B cell (primary cell): ENCODE measurements around the gene MED25. TPM values are rescaled to one million over a fixed set of nuclear protein-coding genes. Genes with fewer than 3 reads are reported as not detected.

Source experiments
- ATAC-seq: fragments of 200-7000 bp; cut with Tn5 transposase; one replicate; pipeline ENCODE4 v1.10.0; 2021; ENCODE audit warnings: low read depth, mild to moderate bottlenecking, moderate number of reproducible peaks, moderate library complexity
- CTCF ChIA-PET: fragments of 350-600 bp; sonication (Branson Sonifier 250); formaldehyde crosslinking; loops from one replicate; lab custom pipeline; 2021; ENCODE audit warnings: antibody characterized with exemption, inconsistent platforms; lab: Charles Lee
- POLR2A ChIA-PET: fragments of 350-600 bp; sonication (Branson Sonifier 250); formaldehyde crosslinking; loops from one replicate; lab custom pipeline; 2021; ENCODE audit warnings: antibody characterized with exemption; lab: Charles Lee
- DNase-seq: peaks from one replicate; pipeline ENCODE4 v3.0.0; 2013
- H2AFZ ChIP-seq: 2 replicates; pipeline ENCODE4 v1.6.1; 2012; ENCODE audit warnings: mild to moderate bottlenecking, low read depth, low read length; ENCODE audit not compliant: insufficient read depth, poor library complexity, severe bottlenecking
- H3K27ac ChIP-seq, 2 donors: 1 replicate in 1 of 2; 2 replicates in 1 of 2; pipeline ENCODE4 v1.5.1; 2012 to 2013; ENCODE audit warnings: low read length in 2 of 2, mild to moderate bottlenecking in 2 of 2, moderate library complexity in 1 of 2
- H3K27me3 ChIP-seq, 4 experiments: fragments of 200-600 bp in 1 of 4; sonication (generic) in 1 of 4; replicated peaks in 1 of 4; 1 replicate in 2 of 4; 2 replicates in 2 of 4; pipeline versions ENCODE4 v1.6.1 to v1.7.0; 2013 to 2016; ENCODE audit warnings: low read length in 3 of 4, mild to moderate bottlenecking in 2 of 4, mixed read lengths in 1 of 4, moderate library complexity in 1 of 4; ENCODE audit not compliant: insufficient read depth in 4 of 4, control insufficient read depth in 3 of 4; ENCODE audit errors: control extremely low read depth in 1 of 4
- H3K36me3 ChIP-seq, 2 experiments: replicated peaks in 1 of 2; 1 replicate in 1 of 2; 2 replicates in 1 of 2; pipeline versions ENCODE4 v1.6.1 to v1.7.1; 2013; ENCODE audit warnings: low read length in 1 of 2; ENCODE audit not compliant: insufficient read depth in 2 of 2, control insufficient read depth in 1 of 2; ENCODE audit errors: control extremely low read depth in 1 of 2, extremely low read depth in 1 of 2
- H3K4me1 ChIP-seq, 2 donors: fragments of 200-600 bp in 1 of 2; sonication (generic) in 1 of 2; 1 replicate in 1 of 2; 2 replicates in 1 of 2; pipeline versions ENCODE4 v1.5.1 to v1.6.1; 2013 to 2017; ENCODE audit warnings: low read length in 2 of 2; ENCODE audit not compliant: control insufficient read depth in 2 of 2, insufficient read depth in 2 of 2
- H3K4me2 ChIP-seq: replicated peaks from 2 replicates; pipeline ENCODE3; 2012; ENCODE audit warnings: mild to moderate bottlenecking, low read depth, low read length; ENCODE audit not compliant: poor library complexity, severe bottlenecking
- H3K4me3 ChIP-seq, 5 experiments: fragments of 200-600 bp in 1 of 5; sonication (generic) in 1 of 5; 1 replicate in 3 of 5; 2 replicates in 2 of 5; pipeline versions ENCODE4 v1.5.1 to v1.7.0; 2011 to 2016; ENCODE audit warnings: low read length in 4 of 5, mild to moderate bottlenecking in 4 of 5, low read depth in 2 of 5, control low read depth in 1 of 5, moderate library complexity in 1 of 5; ENCODE audit not compliant: insufficient read depth in 1 of 5; ENCODE audit errors: control extremely low read depth in 1 of 5, extremely low read depth in 1 of 5
- H3K79me2 ChIP-seq: fragments of 200-600 bp; sonication (generic); one replicate; pipeline ENCODE4 v1.6.0; 2016; ENCODE audit warnings: low read length; ENCODE audit not compliant: control insufficient read depth, insufficient read depth
- H3K9ac ChIP-seq: fragments of 200-600 bp; sonication (generic); 2 replicates; pipeline ENCODE4 v1.6.1; 2017; ENCODE audit warnings: mild to moderate bottlenecking, low read length, moderate library complexity
- H3K9me3 ChIP-seq, 3 donors: one replicate each; pipeline versions ENCODE4 v1.6.1 to v1.7.1; 2013; ENCODE audit warnings: low read length in 2 of 3; ENCODE audit not compliant: control insufficient read depth in 2 of 3, insufficient read depth in 1 of 3; ENCODE audit errors: control extremely low read depth in 1 of 3
- H4K20me1 ChIP-seq: 2 replicates; pipeline ENCODE4 v1.6.0; 2012; ENCODE audit warnings: mild to moderate bottlenecking, low read length; ENCODE audit not compliant: insufficient read depth, control insufficient read depth, poor library complexity, severe bottlenecking
- H3K27ac Mint-ChIP-seq: one replicate; pipeline ENCODE4 v1.8.0; 2021; ENCODE audit warnings: mixed read lengths
- H3K27me3 Mint-ChIP-seq: one replicate; pipeline ENCODE4 v1.8.0; 2021; ENCODE audit warnings: mixed read lengths
- H3K4me1 Mint-ChIP-seq: one replicate; pipeline ENCODE4 v1.8.0; 2021; ENCODE audit warnings: mixed read lengths
- H3K4me3 Mint-ChIP-seq: one replicate; pipeline ENCODE4 v1.8.0; 2021; ENCODE audit warnings: mixed read lengths
- H3K9me3 Mint-ChIP-seq: one replicate; pipeline ENCODE4 v1.8.0; 2022; ENCODE audit warnings: mixed read lengths; ENCODE audit not compliant: insufficient read depth
- EZH2 ChIP-seq: IDR thresholded peaks from 2 replicates; pipeline ENCODE4 v1.6.1; 2012; ENCODE audit warnings: borderline replicate concordance, low read depth, mild to moderate bottlenecking, moderate library complexity, low read length; ENCODE audit not compliant: insufficient read depth, poor library complexity, severe bottlenecking
- WGBS: methylation state at CpG from one replicate; pipeline ENCODE4 v1.1.5; 2013; ENCODE audit warnings: missing lambda C conversion rate; ENCODE audit not compliant: insufficient coverage; 5-methylcytosine and 5-hydroxymethylcytosine counted together
- intact Hi-C: fragments of 100-400 bp; cut with micrococcal nuclease; formaldehyde crosslinking; loops from one replicate; pipeline ENCODE4 v1.10.0; 2022
- polyA plus RNA-seq: library from polyadenylated mRNA; depleted of rRNA; stranded (reverse); fragments of >200 nt; gene quantifications from 2 replicates; pipeline ENCODE4 v1.2.3, GENCODE V29; 2012
- total RNA-seq, 2 donors: library from RNA; stranded (reverse); fragments of 120-200 nt in 1 of 2; gene quantifications; 1 replicate in 1 of 2; 2 replicates in 1 of 2; pipeline versions ENCODE4 v1.2.3 to v1.2.4, GENCODE V29; 2013 to 2022
- TF ChIP-seq, protein P1 (sequence below): fragments of 200-600 bp; IDR thresholded peaks from one replicate; pipeline ENCODE4 v1.8.0; 2022; ENCODE audit warnings: antibody characterized with exemption, mild to moderate bottlenecking

The MED25 gene
- total and polyA plus RNA-seq, 2 donors (not counting 1 experiment from before 2014, with no cell fraction given) = 93.0 to 126 TPM

DNA sequence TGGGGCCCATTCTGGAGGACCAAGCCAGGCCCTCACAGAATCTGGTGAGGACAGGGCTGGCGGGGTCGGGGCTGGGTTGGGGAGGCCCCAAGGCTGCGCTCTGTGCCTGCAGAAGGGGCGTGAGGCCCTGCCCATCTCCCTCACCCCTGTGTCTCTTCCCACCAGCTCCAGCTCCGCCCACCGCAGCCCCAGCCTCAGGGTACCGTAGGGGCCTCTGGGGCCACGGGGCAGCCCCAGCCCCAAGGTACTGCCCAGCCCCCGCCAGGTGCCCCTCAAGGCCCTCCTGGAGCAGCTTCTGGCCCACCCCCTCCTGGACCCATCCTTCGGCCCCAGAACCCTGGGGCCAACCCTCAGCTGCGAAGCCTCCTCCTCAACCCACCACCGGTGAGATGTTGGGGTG is 17.5 kb downstream of the MED25 start:
- Histone ChIP-seq H3K4me3 (no peak overlapping the region), H3K36me3 (peaks cover 0 to 87% of the 10 kb centered on the region in 2 experiments), H3K9ac (no peak overlapping the region), H3K9me3 (no peaks in the 10 kb centered on the region), H4K20me1 (peaks cover 10% of the 10 kb centered on the region), H3K4me2 (no peak overlapping the region), H3K79me2 (peaks cover 9% of the 10 kb centered on the region), H3K27me3 (no peaks in the 10 kb centered on the region), H3K4me1 (no peaks in the 10 kb centered on the region), H3K27ac (no peak overlapping the region), H2AFZ (no peak overlapping the region)
- no peak overlapping the region for H3K4me3 Mint-ChIP-seq
- no peak for DNase-seq
- WGBS = 98% methylated on average over 5 of the region's 12 CpGs
- H3K27ac Mint-ChIP-seq = no peak overlapping the region
- H3K9me3 Mint-ChIP-seq = no peaks in the 10 kb centered on the region
- ATAC-seq = no peak
- no peaks in the 10 kb centered on the region for H3K4me1 Mint-ChIP-seq
- ChIA-PET POLR2A (no interaction called here), CTCF (interaction anchor here (0.8 kb wide), 1 partner anchor 761 kb away, joined by 3 read pairs; no protein-coding TSS in a partner anchor)
- no peak for TF ChIP-seq EZH2
- TF ChIP-seq, protein P1, sequence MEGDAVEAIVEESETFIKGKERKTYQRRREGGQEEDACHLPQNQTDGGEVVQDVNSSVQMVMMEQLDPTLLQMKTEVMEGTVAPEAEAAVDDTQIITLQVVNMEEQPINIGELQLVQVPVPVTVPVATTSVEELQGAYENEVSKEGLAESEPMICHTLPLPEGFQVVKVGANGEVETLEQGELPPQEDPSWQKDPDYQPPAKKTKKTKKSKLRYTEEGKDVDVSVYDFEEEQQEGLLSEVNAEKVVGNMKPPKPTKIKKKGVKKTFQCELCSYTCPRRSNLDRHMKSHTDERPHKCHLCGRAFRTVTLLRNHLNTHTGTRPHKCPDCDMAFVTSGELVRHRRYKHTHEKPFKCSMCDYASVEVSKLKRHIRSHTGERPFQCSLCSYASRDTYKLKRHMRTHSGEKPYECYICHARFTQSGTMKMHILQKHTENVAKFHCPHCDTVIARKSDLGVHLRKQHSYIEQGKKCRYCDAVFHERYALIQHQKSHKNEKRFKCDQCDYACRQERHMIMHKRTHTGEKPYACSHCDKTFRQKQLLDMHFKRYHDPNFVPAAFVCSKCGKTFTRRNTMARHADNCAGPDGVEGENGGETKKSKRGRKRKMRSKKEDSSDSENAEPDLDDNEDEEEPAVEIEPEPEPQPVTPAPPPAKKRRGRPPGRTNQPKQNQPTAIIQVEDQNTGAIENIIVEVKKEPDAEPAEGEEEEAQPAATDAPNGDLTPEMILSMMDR = no peak
- H3K27me3 Mint-ChIP-seq = no peaks in the 10 kb centered on the region
- intact Hi-C loops = no loop called here

DNA sequence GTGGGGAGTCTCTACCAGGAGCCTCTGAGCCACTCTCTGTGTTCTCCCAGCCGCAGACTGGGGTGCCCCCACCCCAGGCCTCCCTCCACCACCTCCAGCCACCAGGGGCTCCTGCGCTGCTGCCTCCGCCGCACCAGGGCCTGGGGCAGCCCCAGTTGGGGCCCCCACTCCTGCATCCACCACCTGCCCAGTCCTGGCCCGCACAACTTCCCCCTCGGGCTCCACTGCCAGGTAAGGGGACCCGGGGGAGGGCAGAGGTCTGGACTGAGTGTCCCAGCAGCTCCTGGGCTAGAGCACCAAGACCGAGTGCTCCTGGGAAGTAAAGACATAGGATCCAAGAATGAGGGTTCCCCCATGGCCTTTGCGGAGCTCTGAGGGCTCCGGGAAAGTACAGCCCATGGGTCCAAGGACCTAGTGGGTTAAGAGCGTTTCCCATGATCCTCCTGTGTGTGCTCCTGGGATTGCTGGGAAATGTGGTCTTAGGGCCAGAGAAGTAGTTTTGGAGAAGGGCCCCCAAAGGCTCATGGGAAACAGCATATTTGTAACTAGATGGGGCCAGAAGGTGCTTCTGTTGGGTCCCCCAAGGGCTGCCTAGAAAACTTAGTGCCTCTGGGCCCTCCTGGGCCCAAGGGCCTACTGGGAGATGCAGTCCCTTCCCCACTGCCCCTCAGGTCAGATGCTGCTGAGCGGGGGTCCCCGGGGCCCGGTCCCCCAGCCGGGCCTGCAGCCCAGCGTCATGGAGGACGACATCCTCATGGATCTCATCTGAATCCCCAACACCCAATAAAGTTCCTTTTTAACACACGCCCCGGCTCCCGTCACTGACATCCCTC is 18.3 kb downstream of the MED25 start:
- Mint-ChIP-seq H3K9me3 (no peaks in the 10 kb centered on the region), H3K4me1 (peaks cover 2% of the 10 kb centered on the region), H3K4me3 (no peak overlapping the region), H3K27ac (no peak overlapping the region), H3K27me3 (no peaks in the 10 kb centered on the region)
- Histone ChIP-seq H3K9me3 (no peaks in the 10 kb centered on the region), H3K9ac (no peak overlapping the region), H3K79me2 (peaks cover 2% of the 10 kb centered on the region), H3K4me1 (no peaks in the 10 kb centered on the region), H3K4me2 (no peak overlapping the region), H3K27me3 (no peaks in the 10 kb centered on the region), H3K27ac (no peak overlapping the region), H2AFZ (no peak overlapping the region), H3K4me3 (no peak overlapping the region), H4K20me1 (peaks cover 2% of the 10 kb centered on the region), H3K36me3 (peaks cover 0 to 79% of the 10 kb centered on the region in 2 experiments)
- TF ChIP-seq EZH2 = no peak
- TF ChIP-seq, protein P1 = no peak
- intact Hi-C loops = no loop called here
- ATAC-seq = no peak
- ChIA-PET POLR2A (no interaction called here), CTCF (interaction anchor here (0.8 kb wide), 1 partner anchor 762 kb away, joined by 3 read pairs; no protein-coding TSS in a partner anchor)
- no peak for DNase-seq
- WGBS = 97% methylated on average over 19 of the region's 20 CpGs
